Measurements from ENCODE around the gene IGF1R.

IGF1R gene

DNA sequence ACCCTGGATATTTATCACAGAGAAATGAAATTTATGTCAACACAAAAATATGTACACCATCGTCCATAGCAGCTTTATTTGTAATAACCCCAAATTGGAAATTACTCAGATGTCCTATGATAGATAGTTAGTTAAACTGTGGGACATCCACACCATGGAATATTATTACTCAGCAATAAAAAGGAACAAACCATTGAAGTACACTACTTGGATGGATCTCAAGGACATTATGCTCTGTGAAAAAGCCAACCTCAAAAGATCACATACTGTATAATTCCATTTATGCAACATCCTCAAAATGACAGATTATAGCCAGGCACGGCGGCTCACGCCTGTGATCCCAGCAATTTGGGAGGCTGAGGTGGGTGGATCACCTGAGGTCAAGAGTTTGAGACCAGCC lies 246.0 kb downstream of the IGF1R start:
- no peak for DNase-seq

DNA sequence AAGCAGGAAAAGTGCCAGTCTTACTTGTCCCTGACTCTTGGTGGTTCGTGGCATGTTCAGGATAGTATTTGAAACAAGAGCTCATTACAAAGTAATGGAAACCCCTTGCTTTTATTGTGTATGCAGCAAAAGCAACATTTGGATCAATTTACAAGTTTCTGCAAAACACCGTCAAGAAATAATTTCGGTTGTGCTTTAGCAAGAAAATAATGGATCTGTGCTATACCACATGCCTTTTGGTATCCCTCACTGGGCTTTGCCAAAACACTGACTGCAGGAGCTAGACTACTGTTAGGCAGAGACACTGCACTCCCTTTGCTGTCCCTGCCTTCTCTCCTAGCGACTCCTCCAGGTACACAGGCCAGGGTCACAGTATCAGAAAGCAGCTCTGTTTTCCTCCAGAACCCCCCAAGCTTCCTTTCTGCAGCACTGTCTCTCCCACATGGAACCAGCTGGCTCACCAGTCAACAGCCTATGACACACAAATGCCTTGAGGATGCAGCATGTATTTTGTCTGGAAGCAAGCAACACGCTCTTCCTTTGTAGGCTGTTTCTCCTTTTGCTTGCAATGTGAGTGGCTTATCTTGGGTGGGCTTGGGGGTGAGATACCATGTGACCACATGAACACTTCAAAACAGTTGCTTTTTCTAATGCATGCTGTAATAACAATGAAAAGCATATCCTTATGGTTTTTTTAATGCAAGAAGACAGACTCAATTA lies 247.8 kb downstream of the IGF1R start:
- no peak for DNase-seq

DNA sequence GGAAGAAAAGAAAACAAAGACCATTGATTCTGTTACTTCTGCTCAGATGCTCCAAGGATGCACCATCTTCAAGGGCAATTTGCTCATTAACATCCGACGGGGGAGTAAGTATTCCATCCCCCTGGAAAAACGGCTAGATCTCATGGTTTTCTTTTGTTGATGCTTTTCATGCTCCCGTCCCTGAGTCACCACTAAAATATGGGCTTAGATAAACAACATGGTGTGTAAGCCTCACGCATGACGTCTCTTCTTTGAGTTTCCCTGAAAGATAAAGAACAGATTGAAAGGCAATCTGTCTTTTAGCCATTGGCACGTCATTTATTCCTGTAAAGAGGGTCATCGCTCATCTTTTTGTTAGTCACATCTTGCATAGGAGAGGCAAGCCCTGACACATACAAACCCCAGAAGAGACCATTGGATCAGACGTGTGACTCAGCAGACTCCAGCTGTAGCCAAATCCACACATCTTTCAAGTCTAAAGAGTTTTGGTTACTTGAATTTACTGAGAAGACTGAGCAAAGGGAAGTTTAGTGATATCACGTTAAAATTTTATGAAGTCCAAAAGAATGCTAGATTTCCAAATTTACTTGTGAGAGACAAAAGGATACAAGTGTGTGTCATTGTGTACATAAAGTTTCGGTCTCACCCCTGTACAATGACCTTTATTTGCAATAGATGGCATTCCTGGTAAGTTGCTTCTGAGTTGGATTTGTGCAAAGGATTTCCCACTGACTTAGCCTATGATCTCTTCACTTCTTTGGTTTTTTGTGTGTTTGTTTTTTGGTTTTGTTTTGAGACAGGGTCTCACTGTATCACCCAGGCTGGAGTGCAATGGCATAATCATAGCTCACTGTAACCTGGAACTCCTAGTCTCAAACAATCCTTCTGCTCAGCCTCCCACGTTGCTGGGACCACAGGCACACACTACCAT lies 248.7 kb downstream of the IGF1R start:
- DNase-seq, result no peak

DNA sequence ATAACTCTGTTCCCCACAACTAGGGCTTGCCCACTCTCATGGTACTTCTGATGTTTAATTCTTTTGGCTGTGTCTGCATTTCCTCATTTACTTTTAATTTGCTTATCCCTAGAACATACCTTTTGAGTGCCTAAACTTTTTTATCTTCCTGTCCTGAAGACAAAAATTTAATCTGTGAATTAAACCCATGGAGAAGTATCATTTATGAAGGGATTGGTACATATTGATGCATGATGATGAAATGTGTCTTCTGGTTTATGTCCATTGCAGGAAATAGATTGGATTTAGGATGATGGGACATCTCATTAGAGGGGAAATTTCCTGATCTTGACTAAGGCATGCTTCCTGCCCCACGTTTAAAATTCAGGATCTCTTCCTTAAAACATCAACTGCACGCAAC lies 249.8 kb downstream of the IGF1R start:
- no peak for DNase-seq

DNA sequence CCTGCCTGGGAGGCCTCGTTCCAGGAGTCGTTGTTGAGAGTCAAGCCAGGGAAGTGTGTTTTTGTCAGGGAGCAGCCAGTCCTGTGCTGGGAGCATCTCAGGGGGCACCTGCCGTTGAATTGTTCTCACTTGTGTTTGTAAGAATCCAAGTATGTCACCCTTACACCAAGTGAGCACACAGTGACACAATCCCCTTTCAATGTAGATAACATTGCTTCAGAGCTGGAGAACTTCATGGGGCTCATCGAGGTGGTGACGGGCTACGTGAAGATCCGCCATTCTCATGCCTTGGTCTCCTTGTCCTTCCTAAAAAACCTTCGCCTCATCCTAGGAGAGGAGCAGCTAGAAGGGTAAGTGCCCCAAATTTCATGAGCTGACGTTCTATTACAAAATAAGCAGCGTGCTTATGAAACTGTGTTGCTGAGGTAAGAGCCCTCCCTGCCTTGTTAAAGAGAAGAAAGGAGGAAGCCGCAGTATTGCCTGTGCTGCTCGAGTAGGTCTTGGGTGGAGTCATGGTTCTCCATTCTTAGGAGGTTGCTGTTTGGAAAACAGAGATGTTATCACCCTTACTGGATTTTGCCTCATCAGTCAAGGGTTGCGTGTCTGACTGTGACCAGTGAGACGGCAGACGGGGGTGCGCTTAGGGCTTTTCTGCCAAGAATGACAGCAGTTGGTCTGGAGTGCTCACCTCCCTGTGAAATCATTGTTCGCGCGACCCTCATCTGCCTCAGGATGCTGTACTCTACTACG lies 251.1 kb downstream of the IGF1R start:
- DNase-seq, result peak; percentile 84

DNA sequence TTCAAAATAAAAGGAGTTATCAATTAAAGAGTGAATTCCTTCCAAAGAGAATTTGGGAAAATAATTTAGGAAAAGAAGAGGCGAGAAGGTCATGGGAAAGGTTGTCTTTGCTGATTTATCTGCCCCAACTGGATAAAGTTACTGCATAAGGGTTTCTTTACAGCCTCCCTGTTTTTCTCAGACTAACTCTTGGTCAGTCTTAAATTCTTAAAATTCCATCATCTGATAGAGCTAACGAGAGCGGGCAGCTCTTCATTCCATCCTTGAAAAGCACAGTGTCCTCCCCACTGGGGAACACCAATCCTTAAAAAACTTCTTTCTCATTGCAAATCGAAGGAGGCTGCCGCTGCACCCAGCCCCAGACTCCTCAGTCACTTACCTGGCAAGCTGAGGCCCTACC lies 252.0 kb downstream of the IGF1R start:
- DNase-seq, result no peak

DNA sequence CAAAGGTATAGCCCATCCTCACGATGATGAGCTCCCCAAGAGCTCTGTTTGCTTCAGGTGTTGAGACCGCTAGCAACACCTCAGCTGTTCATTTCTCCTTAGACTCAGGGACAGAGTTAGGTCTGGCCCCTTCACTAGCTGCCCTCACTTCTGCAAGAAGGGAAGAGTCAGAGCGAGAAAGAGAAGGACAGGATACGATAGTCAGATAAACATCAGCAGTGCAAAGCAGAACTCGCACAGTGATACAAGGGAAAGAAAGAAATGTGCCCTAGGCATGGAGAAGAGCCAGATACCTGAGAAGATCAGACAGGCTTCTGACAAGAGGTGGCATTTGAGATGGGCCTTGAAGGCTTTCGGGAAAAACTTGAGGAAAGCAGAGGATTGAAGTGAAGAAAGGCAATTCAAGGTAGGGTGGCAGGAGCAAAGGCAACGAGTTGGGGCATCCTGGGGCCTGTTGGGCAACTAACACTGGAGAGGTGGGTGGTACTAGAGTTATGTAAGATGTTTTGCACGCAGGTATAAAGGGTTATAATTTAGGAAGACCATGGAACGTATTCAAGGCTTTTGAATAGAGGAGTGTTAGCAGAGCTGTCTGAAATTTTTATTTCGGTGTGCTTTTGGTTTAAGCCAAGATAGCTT lies 253.2 kb downstream of the IGF1R start:
- DNase-seq, result no peak

DNA sequence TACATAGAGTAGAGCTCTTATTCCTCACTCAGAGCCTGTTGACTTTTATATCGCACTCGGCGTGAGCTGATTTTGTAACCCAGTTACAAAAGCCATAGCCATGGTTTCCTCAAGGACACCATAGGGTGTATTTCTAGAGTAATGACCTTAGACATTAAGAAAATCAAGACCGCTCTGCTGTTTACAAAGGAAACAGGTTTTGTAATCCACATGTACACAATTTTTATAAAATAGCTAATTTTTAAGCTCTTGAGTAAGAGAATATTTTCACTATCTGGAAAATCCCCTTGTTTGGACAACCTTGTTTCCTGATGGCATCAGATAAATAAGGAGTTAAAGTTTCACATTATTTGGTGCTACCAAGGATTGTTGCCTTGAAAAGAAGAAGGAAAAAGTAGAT lies 254.6 kb downstream of the IGF1R start:
- DNase-seq, result peak; percentile 19

DNA sequence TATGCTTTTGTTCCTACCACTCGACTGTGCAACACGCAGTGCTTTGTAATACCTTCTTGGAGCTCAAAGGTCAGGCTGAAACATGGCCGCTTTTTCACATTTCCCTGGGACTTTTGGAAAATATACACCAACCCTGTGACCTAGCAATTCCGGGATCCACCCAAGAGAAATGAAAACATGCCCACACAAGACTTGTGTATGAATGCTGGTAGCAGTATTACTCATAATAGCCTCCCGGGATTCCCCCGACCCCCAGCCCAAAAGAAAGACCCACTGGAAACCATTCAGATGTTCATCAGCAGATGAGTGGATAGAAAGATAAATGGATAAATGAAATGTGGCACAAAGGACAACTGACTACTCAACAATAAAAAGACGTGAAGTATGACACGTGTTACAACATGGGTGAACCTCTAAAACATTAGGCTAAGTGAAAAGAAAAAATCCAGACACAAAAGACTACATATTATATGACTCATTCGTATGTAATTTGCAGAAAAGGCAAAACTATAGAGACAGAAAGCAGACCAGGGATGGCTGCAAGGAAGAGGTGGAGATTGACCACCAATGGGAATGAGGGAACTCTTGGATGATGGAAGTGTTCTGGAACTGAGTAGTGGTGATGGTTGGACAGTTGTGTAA lies 255.2 kb downstream of the IGF1R start:
- peak; percentile 55 for DNase-seq

DNA sequence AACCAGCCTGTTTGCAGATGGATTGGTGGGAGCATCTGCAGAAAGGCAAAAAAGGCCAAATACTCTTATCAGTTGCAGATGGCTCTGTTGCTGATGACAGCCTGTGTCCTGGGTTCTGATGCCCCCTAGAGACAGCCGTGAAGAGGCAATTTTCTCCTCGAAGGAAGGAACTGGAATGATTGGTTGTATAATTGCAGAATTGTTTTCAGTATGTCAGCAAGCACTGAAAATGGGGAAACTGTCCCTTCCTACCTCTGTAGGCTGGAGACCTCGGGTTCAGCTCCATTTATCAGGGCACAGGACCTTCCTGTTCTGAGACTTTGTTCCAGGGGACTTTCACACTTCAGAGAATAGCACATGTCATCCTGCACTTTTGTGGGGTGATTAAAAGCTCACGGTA lies 256.2 kb downstream of the IGF1R start:
- DNase-seq, result peak; percentile 45

DNA sequence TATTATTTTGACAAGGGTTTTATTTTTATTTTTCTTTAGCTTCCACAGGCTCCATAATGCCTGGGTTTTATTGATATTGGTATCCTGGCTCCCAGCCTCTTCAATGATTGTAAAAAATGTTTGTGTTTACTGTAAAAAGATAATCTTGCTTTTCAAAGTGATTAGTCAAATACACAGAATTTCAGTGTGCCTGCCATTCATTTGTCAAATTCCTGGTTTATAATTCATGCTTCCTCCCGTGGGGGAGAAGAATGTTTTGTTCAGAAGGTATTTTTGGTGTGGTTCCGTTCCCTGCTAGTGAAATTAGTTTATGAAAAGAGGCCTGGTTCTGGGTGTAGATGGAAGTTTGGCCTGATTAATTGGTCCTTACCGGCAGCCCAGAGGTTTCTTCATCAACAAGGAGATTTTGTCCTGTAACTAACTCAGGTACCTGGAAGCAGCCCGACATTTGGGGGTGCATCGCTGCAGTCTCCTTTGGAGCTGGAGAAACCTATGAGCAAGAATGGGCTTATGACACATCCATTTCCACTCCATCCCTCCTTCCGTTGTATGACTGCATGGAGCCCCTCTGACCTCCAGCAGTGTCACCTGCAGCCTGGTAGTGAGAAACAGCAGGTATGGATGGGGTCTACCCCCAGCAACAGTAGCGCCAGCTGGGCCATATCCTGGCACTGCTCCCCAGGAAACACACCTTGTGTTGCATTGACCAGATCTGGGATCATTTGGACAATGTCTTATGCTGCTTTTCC lies 257.8 kb downstream of the IGF1R start:
- DNase-seq, result no peak

DNA sequence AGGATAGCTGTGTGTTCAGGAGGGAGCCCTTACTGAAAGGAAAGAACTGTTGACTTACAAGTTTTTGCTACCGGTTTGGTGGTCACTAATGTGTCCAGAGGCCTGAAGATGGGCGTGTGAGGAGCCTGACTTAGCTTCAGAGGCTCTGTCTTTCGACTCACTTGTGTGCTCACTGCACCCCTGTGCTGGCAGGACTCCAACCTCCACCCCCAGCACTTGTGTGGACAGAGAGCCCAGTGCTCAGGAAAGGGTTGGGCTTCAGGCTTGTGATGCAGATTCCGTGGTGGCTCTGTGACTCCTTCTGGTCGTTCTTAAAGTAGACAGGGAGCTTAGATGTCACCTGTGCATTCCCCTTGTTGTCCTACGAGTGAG lies 258.4 kb downstream of the IGF1R start:
- DNase-seq, result no peak

DNA sequence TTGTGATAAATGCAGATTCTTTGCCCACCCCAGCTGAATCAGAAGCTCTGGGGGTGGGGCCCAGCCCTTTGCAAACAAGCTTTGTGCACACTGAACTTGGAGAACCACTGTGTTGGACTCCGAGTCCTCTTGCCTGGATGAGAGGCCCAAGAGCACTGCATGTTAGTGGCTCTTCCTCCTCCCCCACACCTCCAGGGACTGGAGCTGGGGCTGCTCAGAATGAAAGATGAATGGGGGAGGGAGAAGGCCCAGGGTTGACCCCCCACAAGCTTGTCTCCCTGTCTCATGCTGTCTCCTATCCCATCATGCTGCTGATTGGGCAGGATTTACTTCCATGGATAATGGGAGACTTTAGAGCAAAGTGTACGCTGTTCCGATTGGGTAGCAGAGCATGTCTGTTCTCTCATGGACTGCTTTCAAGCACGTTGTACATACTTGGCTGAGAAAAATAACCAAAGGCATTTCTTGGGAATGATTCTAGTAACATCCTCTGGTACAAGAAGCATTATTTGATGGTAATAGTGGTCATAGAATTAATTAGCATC lies 259.7 kb downstream of the IGF1R start:
- DNase-seq, result no peak

DNA sequence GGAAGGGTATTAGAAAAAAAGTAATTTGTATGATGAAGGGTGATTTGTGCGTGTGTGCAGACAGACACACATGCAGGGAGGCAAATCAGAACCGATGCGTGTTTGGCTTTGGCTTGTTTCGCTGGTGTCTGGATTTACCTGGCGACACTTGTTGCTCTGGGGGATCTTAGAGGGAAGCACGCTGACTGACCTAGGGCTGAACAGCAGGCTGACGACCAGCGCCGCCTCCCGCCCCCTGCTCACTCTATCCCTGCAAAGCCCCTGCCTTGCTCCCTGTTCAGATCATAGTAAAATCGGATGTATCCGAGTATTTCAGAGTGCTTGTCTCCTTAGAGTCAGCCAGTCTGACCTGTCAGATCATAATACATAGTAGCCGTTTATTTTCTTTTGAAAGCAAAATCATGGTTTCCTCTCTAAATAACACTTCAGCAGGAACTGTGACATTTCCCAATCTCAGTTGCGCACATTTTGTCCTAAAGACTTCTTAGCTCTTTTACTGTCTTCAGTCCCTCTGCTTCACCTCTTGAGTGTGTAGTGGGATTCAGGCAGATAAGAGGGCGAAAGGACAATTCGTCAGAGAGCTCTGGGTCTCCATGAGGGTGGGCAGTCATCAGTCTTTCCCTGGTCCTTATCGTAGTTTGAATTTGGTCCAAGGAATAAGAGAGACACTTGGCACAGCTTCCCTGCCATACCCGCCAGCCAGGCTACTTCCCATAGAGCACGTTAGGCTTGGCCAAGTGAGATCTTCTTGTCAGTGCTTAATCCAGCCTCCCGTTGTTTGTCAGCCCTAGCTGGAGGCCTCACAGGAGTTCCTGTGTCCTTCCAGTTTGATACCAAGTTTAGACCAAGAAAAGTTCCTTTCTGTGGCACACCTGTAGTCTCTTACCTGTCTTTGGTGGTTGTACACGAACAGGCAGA lies 261.9 kb downstream of the IGF1R start:
- no peak for DNase-seq

DNA sequence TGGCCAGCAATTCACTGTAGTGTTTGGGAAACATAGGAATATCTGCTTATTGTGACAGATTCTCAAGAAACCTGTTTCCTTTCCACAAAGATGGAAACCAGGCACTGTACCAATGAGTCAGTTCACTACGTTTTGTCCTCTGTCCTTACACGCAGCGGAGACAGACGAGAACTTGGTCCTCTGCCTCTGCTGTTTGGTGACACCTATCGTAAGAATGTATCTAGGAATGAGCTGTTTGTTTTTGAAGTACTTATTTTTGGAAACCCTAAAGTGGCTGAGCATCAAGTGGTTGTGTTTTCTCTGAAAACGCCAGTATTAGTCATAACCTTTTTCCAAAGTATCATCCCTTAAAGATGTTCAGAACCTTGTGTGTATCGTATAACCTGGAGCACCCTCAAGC lies 266.3 kb downstream of the IGF1R start:
- DNase-seq, result no peak

DNA sequence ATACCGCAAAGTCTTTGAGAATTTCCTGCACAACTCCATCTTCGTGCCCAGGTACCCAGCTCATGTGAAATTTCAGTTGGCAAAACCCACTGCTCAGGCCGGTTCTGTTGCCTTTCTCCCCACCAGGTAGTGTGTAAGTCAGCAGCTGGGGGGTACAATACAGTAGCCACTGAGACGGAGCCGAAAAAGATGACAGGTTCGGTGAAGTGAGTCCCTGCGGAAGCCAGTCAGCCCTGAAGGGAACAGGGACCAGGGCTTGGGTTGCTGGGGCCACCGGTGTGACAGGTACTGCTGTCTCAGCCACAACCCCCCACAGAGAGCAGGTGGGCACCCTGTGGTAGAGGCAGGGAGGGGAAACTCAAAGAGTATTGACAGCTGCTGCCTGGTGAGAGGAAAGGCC lies 268.5 kb downstream of the IGF1R start:
- DNase-seq, result no peak

DNA sequence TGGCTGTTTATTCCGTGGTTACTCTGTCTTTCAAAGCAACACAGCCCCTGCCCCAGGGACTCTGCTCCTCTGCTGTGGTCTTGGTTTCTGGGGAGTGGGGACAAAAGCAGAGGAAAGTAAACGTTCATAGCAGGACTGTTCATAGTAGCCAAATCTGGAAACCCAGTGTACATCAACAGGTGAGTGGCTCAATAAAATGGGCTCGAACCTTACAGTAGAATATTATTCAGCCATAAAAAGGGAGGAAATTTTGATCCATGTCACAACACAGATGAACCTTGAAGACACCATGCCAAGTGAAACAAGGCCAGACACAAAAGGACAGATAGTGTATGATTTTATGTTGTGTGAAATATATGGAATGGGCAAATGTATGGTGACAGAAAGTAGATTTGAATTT lies 269.1 kb downstream of the IGF1R start:
- DNase-seq, result no peak

DNA sequence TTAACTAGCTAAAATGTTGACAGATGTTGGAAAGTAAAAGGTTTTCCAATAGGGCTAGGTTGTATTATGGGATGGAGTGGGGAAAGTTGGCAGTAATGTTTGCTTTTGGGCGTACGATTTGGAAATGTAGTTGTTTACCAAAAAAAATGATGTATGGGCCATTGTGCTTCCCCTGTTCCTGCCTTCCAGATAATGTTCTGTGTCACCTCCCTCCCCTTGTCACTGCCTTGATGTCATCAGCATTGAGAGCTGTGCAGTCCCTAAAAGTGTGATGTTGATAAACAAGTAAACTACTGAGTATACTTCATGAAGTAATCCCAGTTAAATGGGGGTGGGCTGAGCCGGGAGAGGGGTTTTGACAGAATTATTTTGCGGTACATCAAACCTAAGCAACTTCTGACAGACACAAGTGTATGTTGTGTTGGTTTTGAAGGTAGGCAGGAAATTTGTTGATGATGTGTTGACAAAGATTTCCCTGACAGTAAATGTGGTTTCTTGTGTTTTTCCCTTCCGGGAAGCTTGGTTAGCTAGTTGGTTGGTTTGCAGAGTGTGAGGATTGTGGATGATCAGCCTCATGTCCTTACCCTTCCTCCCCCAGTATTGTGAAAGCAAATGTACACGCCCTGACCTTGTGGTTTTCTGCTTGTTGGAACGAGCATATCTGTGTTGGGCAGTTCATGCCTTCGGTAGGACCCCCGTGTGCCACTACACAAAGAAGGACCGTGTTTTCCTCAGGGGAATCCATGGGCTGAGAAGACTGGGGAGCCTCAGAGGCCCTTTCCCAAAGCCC lies 271.9 kb downstream of the IGF1R start:
- DNase-seq, result no peak

DNA sequence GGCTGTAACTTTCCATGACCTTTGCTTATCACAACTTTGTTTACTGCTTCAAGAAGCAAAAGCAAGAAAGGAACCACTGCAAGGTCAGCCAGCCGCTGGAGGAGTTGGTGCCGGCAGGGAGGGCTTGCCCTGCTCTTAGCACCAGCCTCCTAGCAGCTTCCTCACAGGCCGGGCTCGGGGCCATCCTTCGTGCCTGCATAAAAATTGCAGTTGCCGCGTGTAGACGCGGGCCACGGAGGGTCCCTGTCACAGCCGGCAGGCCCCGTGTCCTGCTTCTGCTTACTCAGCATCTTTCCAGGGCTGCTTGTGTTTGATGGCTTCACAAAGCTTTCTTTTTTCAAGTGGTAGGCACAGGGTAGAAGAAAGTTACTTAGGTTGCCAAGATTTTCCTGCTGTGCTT lies 274.8 kb downstream of the IGF1R start:
- DNase-seq, result no peak

DNA sequence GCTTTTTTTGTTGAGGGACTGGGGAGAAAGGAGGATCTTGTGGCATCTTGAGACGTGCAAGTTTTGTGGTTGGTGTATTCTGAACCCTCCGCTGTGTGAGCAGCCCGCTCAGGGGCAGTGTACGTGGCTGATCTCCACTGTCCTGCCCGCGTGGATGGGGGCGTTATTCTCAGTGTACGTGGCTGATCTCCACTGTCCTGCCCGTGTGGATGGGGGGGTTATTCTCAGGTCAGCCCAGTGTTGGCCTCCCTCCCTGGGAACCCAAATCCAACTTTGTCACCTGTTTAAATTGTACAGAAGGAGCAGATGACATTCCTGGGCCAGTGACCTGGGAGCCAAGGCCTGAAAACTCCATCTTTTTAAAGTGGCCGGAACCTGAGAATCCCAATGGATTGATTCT lies 275.2 kb downstream of the IGF1R start:
- no peak for DNase-seq
